ENCODE results near the gene CCDC77. TPM values are rescaled to one million over a fixed set of nuclear protein-coding genes. Genes with fewer than 3 reads are reported as not detected.
"Not testable (repeated sequence)": the region's sequence is repeated elsewhere in the genome, so short reads cannot be mapped to it uniquely, and the experiment has no call there.

Gene CCDC77
- total RNA-seq = 10 to 100 TPM; 14.6 to 15.9 TPM

DNA sequence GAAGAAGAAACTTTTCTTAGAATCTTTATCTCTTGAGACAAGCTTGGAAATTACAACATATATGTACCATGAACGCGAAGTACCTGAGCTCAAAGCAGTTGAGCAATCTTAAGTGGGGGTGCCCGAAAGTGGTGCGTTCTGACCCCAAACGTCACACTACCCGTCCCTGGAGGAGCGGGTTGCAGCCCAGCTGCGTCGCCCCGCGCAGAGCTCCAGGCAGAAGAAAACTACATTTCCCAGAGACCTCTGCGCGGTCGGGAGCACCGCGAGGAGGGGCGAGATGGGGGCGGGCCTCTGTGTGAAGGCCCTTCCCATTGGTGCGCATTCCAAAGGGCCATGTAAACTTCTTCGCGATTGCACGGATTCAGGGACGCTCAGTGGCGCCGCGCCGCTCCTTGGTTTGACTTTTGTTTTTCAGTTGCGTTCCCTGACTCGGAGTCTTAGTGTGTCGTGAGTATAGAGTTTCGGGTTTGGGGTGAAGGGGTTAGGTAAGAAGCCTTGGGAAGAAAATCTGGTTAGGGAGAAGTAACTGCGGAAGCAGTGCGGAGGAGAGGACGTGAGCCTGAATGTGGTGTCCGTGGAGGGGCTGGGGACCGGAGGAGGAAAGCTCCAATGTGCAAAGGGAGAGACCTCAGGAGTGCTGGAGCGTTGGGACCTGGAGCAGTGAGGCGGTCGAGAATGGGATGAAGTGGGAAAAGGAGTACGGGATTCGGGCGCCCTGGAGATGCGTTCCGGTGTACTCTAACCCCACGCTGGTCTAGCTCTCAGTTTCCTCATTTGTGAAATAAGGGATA, at the start of gene CCDC77:
CCDC77 (plus strand) TSS at position 410 of the 794 bp plus-strand sequence. CDS start 7,740 bp downstream, outside the sequence.
- POLR2A ChIA-PET = interaction anchor here (3.1 kb wide), 1 partner anchor 12 kb away, joined by 44 read pairs; the partner anchor contains the start of gene KDM5A

DNA sequence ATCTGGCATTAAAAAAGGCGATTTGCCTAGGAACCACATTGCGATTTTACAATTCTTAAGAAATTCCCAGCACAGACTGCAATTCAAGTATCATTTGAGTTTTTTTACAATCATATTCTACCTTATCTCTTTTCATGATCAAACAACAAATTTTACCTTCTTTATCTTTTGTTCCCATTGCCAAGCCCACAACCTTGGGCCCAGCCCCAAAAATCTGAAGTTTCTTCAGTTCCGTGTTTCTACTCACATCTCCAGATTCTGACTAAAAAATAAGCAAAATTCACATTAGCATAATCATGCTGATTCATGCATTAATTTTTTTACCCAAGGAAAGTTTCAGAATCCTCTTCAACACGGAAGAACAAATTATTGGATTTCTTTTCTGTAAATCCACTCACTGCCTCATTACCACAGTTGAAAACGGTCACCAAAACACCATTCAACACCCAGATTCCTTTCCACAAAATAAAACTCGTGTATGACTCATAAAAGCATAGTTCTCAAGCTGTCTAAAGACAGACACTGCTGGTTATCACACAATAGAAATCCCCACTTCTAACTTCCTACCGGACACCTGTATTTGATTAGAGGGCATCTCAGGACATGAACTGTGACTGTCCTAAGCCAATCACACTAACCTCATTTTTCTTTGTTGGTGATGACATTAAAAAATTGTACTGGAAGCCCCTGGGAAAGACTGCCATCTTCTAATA, 45.0 kb upstream of the CCDC77 start:
- peaks cover 59% of the 10 kb centered on the region for H3K36me3 Mint-ChIP-seq
- peaks cover 2% of the 10 kb centered on the region for H3K4me1 Mint-ChIP-seq

More for the DNA sequence above, at the start of gene CCDC77:
- Mint-ChIP-seq H3K9me3 (no peaks in the 10 kb centered on the region), H3K27ac (no peak within 1 kb of the TSS), H3K36me3 (peaks cover 4% of the 10 kb centered on the region), H3K4me1 (peaks cover 8% of the 10 kb centered on the region), H3K4me3 (no peak within 1 kb of the TSS), H3K27me3 (no peaks in the 10 kb centered on the region)
- DNase-seq (peak; percentile 94), ATAC-seq (ENCODE audit: low read depth) (peak; percentile 99)

DNA sequence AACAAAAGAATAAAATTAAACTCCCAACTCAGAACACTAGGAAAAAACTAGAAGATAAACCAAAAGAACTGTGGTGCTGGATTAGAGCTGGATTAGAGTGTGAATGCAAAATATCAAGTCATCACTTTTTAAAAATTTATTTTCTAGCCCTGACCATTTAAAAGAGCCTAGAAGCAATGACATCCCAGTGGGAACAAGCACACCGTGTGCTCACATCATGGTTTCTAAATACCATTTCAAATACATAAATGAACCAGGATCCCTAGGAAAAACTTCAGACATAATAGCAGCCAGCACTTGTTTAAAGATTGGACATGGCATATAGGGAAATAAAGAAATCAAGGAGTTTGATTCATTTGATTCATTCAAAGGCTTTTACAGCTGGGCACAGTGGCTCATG, 42.4 kb upstream of the CCDC77 start:
- Mint-ChIP-seq H3K4me1 (peaks cover 2% of the 10 kb centered on the region), H3K27me3 (no peaks in the 10 kb centered on the region)
- POLR2A ChIA-PET = no interaction called here

More for the DNA sequence above, 45.0 kb upstream of the CCDC77 start:
- DNase-seq = no peak
- no peaks in the 10 kb centered on the region for H3K9me3 Mint-ChIP-seq
- POLR2A ChIA-PET = no interaction called here
- no peak for ATAC-seq (ENCODE audit: low read depth)
- H3K27me3 Mint-ChIP-seq = no peaks in the 10 kb centered on the region
- peak overlapping the region; percentile 3 for H3K27ac Mint-ChIP-seq
- no peak overlapping the region for H3K4me3 Mint-ChIP-seq

DNA sequence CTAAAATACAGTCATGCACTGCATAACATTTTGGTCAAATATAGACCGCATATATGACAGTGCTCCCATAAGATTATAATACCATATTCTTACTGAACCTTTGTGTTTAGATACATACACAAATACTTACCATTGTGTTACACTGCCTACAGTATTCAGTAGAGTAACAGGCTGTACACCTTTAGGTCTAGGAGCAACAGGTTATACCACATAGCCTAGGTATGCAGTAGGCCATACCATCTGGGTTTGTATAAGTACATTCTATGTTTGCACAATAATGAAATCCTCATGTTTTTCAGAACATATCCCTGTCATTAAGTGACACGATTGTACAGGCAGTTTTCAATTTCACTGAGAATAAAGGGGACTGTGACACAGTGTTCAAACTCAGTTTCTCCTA, 34.6 kb upstream of the CCDC77 start:
- DNase-seq (no peak), ATAC-seq (ENCODE audit: low read depth) (no peak)
- H3K36me3 Mint-ChIP-seq = peaks cover 78% of the 10 kb centered on the region
- no peaks in the 10 kb centered on the region for H3K4me1 Mint-ChIP-seq
- POLR2A ChIA-PET = no interaction called here
- no peak overlapping the region for H3K4me3 Mint-ChIP-seq
- peaks cover 6% of the 10 kb centered on the region for H3K9me3 Mint-ChIP-seq
- no peak overlapping the region for H3K27ac Mint-ChIP-seq
- no peaks in the 10 kb centered on the region for H3K27me3 Mint-ChIP-seq

More for the DNA sequence above, 42.4 kb upstream of the CCDC77 start:
- Mint-ChIP-seq H3K36me3 (peaks cover 61% of the 10 kb centered on the region), H3K27ac (no peak overlapping the region), H3K4me3 (no peak overlapping the region), H3K9me3 (no peaks in the 10 kb centered on the region)
- no peak for DNase-seq
- ATAC-seq (ENCODE audit: low read depth) = no peak

DNA sequence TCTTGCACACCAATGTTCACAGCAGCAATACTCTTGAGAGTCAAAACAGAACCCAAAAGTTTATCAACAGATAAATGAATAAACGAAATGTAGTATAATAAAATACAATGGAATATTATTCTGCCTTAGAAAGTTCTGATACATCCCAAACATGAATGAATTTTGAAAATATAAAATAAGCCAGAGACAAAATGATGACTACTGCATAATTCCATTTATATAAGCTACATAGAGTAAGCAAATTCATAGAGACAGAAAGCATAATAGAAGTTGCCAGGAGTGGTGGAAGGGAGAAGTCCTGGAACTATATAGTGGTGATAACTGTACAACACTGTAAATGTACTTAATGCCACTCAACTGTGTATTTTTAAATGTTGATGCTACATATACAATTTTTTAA, 33.5 kb upstream of the CCDC77 start:
- Mint-ChIP-seq H3K36me3 (peaks cover 82% of the 10 kb centered on the region), H3K4me1 (no peaks in the 10 kb centered on the region), H3K9me3 (peaks cover 6% of the 10 kb centered on the region), H3K27me3 (no peaks in the 10 kb centered on the region), H3K27ac (no peak overlapping the region), H3K4me3 (no peak overlapping the region)
- ATAC-seq (ENCODE audit: low read depth) (no peak), DNase-seq (no peak)
- POLR2A ChIA-PET = no interaction called here

DNA sequence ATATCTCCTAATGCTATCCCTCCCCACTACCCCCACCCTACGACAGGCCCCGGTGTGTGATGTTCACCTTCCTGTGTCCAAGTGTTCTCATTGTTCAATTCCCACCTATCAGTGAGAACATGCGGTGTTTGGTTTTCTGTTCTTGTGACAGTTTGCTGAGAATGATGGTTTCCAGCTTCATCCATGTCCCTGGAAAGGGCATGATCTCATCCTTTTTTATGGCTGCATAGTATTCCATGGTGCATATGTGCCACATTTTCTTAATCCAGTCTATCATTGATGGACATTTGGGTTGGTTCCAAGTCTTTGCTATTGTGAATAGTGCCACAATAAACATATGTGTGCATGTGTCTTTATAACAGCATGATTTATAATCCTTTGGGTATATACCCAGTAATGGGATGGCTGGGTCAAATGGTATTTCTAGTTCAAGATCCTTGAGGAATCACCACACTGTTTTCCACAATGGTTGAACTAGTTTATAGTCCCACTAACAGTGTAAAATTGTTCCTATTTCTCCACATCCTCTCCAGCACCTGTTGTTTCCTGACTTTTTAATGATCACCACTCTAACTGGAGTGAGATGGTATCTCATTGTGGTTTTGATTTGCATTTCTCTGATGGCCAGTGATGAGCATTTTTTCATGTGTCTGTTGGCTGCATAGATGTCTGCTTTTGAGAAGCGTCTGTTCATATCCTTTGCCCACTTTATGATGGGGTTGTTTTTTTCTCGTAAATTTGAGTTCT, 30.5 kb upstream of the CCDC77 start:
- ATAC-seq (ENCODE audit: low read depth); POLR2A ChIA-PET: not testable (repeated sequence)

DNA sequence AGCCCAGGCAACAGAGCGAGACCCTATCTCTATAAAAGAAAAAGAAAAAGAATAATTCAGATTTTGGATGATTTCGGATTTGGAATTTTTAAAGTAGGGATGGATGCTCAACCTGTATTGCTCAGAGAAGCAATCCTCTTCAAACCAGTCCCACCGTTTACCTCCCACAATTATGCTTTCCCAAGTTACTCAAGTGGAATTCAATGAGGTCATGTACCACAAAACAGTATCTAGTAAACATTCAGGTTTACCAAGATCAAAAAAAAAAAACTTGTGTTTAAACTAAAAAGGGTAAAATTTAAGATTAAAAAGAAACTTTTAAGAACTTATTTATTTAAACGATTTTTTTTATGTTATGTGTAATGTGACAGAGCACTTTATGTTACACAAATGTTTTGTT, 14.8 kb upstream of the CCDC77 start:
- POLR2A ChIA-PET = no interaction called here
- peaks cover 30% of the 10 kb centered on the region for H3K4me1 Mint-ChIP-seq
- H3K27ac Mint-ChIP-seq = no peak overlapping the region
- no peaks in the 10 kb centered on the region for H3K9me3 Mint-ChIP-seq
- H3K36me3 Mint-ChIP-seq = peaks cover 26% of the 10 kb centered on the region
- DNase-seq = no peak
- no peaks in the 10 kb centered on the region for H3K27me3 Mint-ChIP-seq
- H3K4me3 Mint-ChIP-seq = peak overlapping the region; percentile 50
- ATAC-seq (ENCODE audit: low read depth) = no peak

More for the DNA sequence above, 30.5 kb upstream of the CCDC77 start:
- not testable (repeated sequence) for DNase-seq, H3K27me3 Mint-ChIP-seq, H3K4me3 Mint-ChIP-seq, H3K27ac Mint-ChIP-seq, H3K4me1 Mint-ChIP-seq
- Mint-ChIP-seq H3K36me3 (peaks cover 86% of the 10 kb centered on the region), H3K9me3 (peaks cover 17% of the 10 kb centered on the region)

DNA sequence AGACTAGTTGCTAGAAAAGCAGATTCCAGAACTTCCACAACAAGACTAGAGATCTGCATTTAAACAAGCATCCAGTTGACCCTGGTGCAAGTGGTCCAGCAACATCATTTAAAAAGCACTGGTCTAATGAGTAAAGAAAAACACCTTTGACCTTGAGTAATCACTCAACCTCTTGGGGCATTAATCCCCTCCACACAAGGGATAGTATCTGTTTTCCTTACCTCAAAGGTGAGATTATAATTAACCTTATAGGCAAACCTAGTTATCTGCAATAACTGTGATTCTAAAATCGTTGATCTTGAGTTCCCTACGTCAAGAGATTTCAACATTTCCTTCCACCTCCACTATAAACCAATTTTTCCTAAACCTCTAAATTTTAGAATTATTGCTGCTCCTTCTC, 13.4 kb upstream of the CCDC77 start:
- ATAC-seq (ENCODE audit: low read depth) (no peak), DNase-seq (no peak)
- H3K36me3 Mint-ChIP-seq = peaks cover 21% of the 10 kb centered on the region
- POLR2A ChIA-PET = interaction anchor here (1.5 to 3.2 kb wide), 2 partner anchors 13 to 153 kb away, joined by 3 to 44 read pairs; partner anchors contain the start of gene CCDC77
- H3K9me3 Mint-ChIP-seq = no peaks in the 10 kb centered on the region
- peak overlapping the region; percentile 100 for H3K27ac Mint-ChIP-seq
- H3K4me1 Mint-ChIP-seq = peaks cover 33% of the 10 kb centered on the region
- peak overlapping the region; percentile 95 for H3K4me3 Mint-ChIP-seq
- no peaks in the 10 kb centered on the region for H3K27me3 Mint-ChIP-seq

DNA sequence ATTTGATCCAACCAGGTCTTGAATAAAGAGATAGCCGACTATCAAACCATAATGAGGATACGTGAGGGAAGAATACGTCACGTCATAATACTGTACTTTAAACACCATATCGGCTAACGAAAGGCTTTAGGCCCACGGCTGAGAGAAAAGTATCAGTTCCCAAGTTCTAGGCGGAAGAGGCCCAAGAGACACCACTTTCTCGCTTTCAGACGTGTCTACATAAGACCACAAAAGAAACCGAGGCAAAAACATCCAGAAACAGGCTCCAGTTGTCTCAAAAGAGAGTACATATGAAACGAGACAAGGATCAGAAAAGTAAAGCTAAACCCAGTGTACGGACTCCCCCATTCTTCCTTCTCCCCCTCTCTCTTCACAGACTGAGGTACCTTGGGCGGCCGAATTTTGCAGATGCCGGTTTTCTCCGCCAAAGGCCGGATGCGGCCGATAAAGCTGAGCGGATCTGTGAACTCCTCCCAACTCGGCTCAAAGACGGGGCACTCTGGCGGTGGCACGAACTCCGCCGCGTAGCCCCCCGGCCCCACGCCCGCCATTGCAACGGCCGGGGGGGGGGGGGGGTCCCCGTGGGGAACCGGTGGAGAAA, 12.8 kb upstream of the CCDC77 start:
- H3K36me3 Mint-ChIP-seq = peaks cover 17% of the 10 kb centered on the region
- H3K4me1 Mint-ChIP-seq = peaks cover 33% of the 10 kb centered on the region
- no peaks in the 10 kb centered on the region for H3K27me3 Mint-ChIP-seq
- no peaks in the 10 kb centered on the region for H3K9me3 Mint-ChIP-seq
- POLR2A ChIA-PET = interaction anchor here (0.6 to 3.2 kb wide), 6 partner anchors 12 to 602 kb away, joined by 3 to 44 read pairs (median 4); partner anchors contain the start of gene CCDC77
- ATAC-seq (ENCODE audit: low read depth) (peak; percentile 52), DNase-seq (peak; percentile 68)
- H3K4me3 Mint-ChIP-seq = peak overlapping the region; percentile 95
- H3K27ac Mint-ChIP-seq = peak overlapping the region; percentile 100

DNA sequence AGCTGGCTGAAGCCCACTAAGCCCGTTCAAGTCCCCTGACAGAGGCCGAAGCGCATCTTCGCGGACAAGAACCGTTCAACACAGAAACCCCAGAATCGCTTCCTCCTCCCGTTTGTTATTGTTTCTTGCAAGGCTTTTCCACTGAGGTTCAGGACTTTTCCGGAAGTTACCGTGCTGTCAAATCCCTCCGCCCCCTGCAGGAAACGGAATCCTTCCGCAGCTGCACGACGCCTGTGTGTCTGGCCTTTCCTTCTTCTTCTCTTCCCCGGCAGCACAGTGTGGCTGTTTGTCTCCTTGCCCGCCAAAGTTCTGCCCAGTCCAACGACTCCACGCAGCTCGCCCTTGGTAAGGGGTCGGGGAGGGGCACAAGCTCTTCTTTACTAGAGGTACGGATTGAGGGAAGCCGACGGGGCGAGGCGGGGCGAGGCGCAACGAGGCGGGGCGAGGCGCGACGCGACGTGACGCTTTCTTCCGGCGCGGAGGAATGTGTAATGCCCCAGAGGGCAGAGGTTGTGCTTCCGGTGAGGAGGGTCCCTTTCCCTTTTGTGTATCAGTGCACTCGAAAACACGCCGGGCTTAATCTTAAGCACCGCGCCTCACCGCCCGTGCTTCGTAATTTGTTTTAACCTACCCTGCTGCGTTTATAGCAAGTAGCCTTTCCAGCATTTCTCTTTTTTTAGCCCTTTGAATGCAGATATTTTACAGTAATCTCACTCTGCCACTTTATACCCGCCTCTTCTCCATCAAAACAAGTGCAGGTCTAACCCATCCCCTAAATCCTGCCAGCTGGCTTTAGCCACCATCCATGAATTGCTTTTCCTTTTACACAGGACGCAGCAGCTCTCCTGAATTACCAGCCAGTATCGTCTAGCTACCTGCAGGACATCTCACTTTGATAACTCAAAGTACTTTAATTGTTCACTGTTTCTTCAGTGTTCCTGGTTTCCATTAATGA, 12.0 kb upstream of the CCDC77 start, which contains the start of gene KDM5A:
KDM5A (minus strand) TSS at position 179 of the 955 bp plus-strand sequence. CDS start 229 bp downstream, outside the sequence.
- H3K9me3 Mint-ChIP-seq = no peaks in the 10 kb centered on the region
- peak; percentile 92 for ATAC-seq (ENCODE audit: low read depth)
- peak within 1 kb of the TSS; percentile 95 for H3K4me3 Mint-ChIP-seq
- H3K27me3 Mint-ChIP-seq = no peaks in the 10 kb centered on the region
- H3K4me1 Mint-ChIP-seq = peaks cover 33% of the 10 kb centered on the region
- H3K27ac Mint-ChIP-seq = peak within 1 kb of the TSS; percentile 100
- peaks cover 11% of the 10 kb centered on the region for H3K36me3 Mint-ChIP-seq
- peak; percentile 93 for DNase-seq
- POLR2A ChIA-PET = interaction anchor here (0.5 to 3.2 kb wide), 7 partner anchors 12 to 877 kb away, joined by 3 to 44 read pairs (median 3); partner anchors contain the start of gene CCDC77

DNA sequence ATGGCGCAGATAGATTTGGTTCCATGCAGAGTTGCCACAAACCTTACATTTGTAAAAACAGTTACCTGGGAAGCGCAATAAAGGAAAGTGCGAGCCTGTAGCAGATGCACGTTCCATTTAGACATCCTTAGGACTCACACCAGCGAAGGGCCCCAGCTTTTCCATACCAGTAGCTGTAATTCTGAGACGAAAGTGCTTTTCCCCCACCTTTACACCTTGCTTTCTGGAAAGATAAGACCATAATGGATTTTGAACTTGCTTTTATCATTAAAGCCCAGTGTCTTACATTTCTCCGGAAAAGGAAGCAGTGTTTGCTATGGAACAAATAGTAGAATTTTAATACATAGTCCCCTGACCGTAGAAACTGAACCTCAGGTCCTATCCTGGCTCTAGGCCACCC, 616 bp upstream of the CCDC77 start:
- Mint-ChIP-seq H3K27ac (no peak overlapping the region), H3K4me1 (peaks cover 8% of the 10 kb centered on the region), H3K9me3 (no peaks in the 10 kb centered on the region), H3K36me3 (no peaks in the 10 kb centered on the region), H3K4me3 (no peak overlapping the region), H3K27me3 (no peaks in the 10 kb centered on the region)
- DNase-seq (no peak), ATAC-seq (ENCODE audit: low read depth) (no peak)
- POLR2A ChIA-PET = interaction anchor here (3.1 kb wide), 1 partner anchor 11 kb away, joined by 44 read pairs; the partner anchor contains the start of gene KDM5A

DNA sequence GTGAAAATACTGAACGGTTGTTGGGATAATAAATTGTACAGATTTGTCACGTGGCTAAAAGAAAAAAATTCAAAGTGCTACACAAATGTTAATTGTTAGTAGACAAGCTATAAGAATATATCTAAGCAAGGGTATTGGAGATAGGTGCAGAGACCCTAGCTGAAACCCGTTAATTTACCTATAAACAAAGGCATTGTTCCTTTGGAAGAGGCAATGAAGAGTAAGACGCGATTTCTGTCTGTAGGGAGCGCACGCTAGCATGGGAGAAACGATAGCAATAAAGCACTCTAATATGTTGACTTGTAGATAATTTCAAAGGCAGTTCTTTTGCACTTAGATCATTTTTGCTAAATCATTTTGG, 565 bp downstream of the CCDC77 start:
- POLR2A ChIA-PET = interaction anchor here (3.1 kb wide), 1 partner anchor 13 kb away, joined by 44 read pairs; the partner anchor contains the start of gene KDM5A

More for the DNA sequence above, 565 bp downstream of the CCDC77 start:
- no peak overlapping the region for H3K27ac Mint-ChIP-seq
- no peaks in the 10 kb centered on the region for H3K9me3 Mint-ChIP-seq
- ATAC-seq (ENCODE audit: low read depth) (no peak), DNase-seq (no peak)
- peaks cover 5% of the 10 kb centered on the region for H3K36me3 Mint-ChIP-seq
- peaks cover 8% of the 10 kb centered on the region for H3K4me1 Mint-ChIP-seq
- no peak overlapping the region for H3K4me3 Mint-ChIP-seq
- no peaks in the 10 kb centered on the region for H3K27me3 Mint-ChIP-seq
